HCT116 (cell line): ENCODE measurements around the gene CNGA3. TPM values are rescaled to one million over a fixed set of nuclear protein-coding genes. Genes with fewer than 3 reads are reported as not detected.

Experiments used
- ATAC-seq: fragments of 200-7000 bp; cut with Tn5 transposase; 2 replicates; pipeline ENCODE4 v1.9.1; 2020; ENCODE audit warnings: mild to moderate bottlenecking, moderate library complexity
- BruUV-seq: library from RNA; stranded (reverse); fragments of 400-500 nt; replicated peaks from 2 replicates; lab custom pipeline; 2021; lab: Mats Ljungman, UMichigan
- CTCF ChIA-PET: fragments of 300-600 bp; sonication (Branson Sonifier 250); formaldehyde crosslinking; loops from one replicate; lab custom pipeline; 2021; ENCODE audit warnings: antibody characterized with exemption; lab: Charles Lee
- POLR2A ChIA-PET: fragments of 300-600, 350-600 bp; sonication (Branson Sonifier 250); formaldehyde crosslinking; loops from one replicate; lab custom pipeline; 2021; ENCODE audit warnings: antibody characterized with exemption; lab: Charles Lee
- RAD21 ChIA-PET, 2 experiments: fragments of 300-600 bp; sonication (Branson Sonifier 250); formaldehyde crosslinking; loops; one replicate each; lab custom pipeline; 2023; ENCODE audit warnings: low total read pairs in 2 of 2; ENCODE audit not compliant: uncharacterized antibody in 2 of 2, unreplicated experiment in 2 of 2, low non-redundant PET in 1 of 2; lab: Charles Lee
- DNase-seq: peaks from one replicate; pipeline ENCODE4 v3.0.0-alpha.2; 2010; ENCODE audit warnings: low read depth, low spot score
- H2AFZ ChIP-seq: fragments of 200-600 bp; shearing (Covaris generic), sonication (generic); 2 replicates; pipeline ENCODE4 v1.6.1; 2017; ENCODE audit warnings: low read depth, mixed run types, mixed read lengths, antibody characterized with exemption, low read length; ENCODE audit not compliant: poor library complexity, severe bottlenecking
- H3K27ac ChIP-seq: 2 replicates; pipeline ENCODE4 v1.5.1; 2012; ENCODE audit warnings: low read depth, low read length
- H3K27me3 ChIP-seq: fragments of 200-600 bp; sonication (generic); 2 replicates; pipeline ENCODE4 v1.6.1; 2016; ENCODE audit warnings: mixed run types, low read length, mixed read lengths; ENCODE audit not compliant: insufficient read depth
- H3K36me3 ChIP-seq, 2 experiments: fragments of 200-500 bp in 1 of 2; fragments of 200-600 bp in 1 of 2; sonication (Bioruptor generic) in 1 of 2; sonication (generic) in 1 of 2; 2 replicates each; pipeline versions ENCODE4 v1.5.1 to v1.6.1; 2014 to 2016; ENCODE audit warnings: low read length in 2 of 2, inconsistent platforms in 1 of 2, mixed read lengths in 1 of 2, mixed run types in 1 of 2; ENCODE audit not compliant: insufficient read depth in 2 of 2, control insufficient read depth in 1 of 2
- H3K4me1 ChIP-seq, 2 experiments: fragments of 200-600 bp in 1 of 2; sonication (generic) in 1 of 2; 2 replicates each; pipeline versions ENCODE4 v1.5.1 to v1.6.1; 2012 to 2017; ENCODE audit warnings: low read length in 2 of 2, inconsistent platforms in 1 of 2, mild to moderate bottlenecking in 1 of 2, mixed read lengths in 1 of 2, mixed run types in 1 of 2, moderate library complexity in 1 of 2; ENCODE audit not compliant: insufficient read depth in 2 of 2, control insufficient read depth in 1 of 2
- H3K4me2 ChIP-seq: fragments of 200-600 bp; sonication (generic); 2 replicates; pipeline ENCODE4 v1.6.1; 2017; ENCODE audit warnings: mixed run types, low read length, mixed read lengths
- H3K4me3 ChIP-seq, 2 experiments: fragments of 200-600 bp in 1 of 2; sonication (generic) in 1 of 2; replicated peaks in 1 of 2; 2 replicates each; pipeline ENCODE4 v1.5.1; 2011 to 2016; ENCODE audit warnings: low read length in 2 of 2, control low read depth in 1 of 2, low read depth in 1 of 2, mild to moderate bottlenecking in 1 of 2, mixed read lengths in 1 of 2, mixed run types in 1 of 2
- H3K79me2 ChIP-seq: fragments of 200-600 bp; sonication (generic); 2 replicates; pipeline ENCODE4 v1.6.1; 2017; ENCODE audit warnings: mild to moderate bottlenecking, mixed run types, low read length, moderate library complexity, mixed read lengths; ENCODE audit not compliant: insufficient read depth
- H3K9ac ChIP-seq: fragments of 200-600 bp; sonication (generic); 2 replicates; pipeline ENCODE4 v1.6.1; 2016; ENCODE audit warnings: low read length, mixed read lengths
- H3K9me2 ChIP-seq: fragments of 200-600 bp; sonication (generic), shearing (Covaris generic); 2 replicates; pipeline ENCODE4 v1.6.1; 2017; ENCODE audit warnings: mixed run types, mild to moderate bottlenecking, moderate library complexity; ENCODE audit not compliant: insufficient read depth
- H3K9me3 ChIP-seq, 2 experiments: fragments of 200-500 bp in 1 of 2; fragments of 200-600 bp in 1 of 2; sonication (Bioruptor generic) in 1 of 2; sonication (generic) in 1 of 2; 2 replicates each; pipeline ENCODE4 v1.6.1; 2014 to 2017; ENCODE audit warnings: low read length in 2 of 2, mixed read lengths in 2 of 2, inconsistent platforms in 1 of 2, low read depth in 1 of 2, mild to moderate bottlenecking in 1 of 2, mixed run types in 1 of 2, moderate library complexity in 1 of 2; ENCODE audit not compliant: control insufficient read depth in 1 of 2, insufficient read depth in 1 of 2
- H4K20me1 ChIP-seq: fragments of 200-600 bp; sonication (generic), shearing (Covaris generic); 2 replicates; pipeline ENCODE4 v1.6.1; 2017; ENCODE audit warnings: mixed run types, mild to moderate bottlenecking, moderate library complexity; ENCODE audit not compliant: insufficient read depth
- CBX3 ChIP-seq: IDR thresholded peaks from 2 replicates; pipeline ENCODE4 v1.6.1; 2012; ENCODE audit warnings: low read depth
- CTCF ChIP-seq, 3 experiments: fragments of 200-600 bp in 1 of 3; sonication (generic) in 1 of 3; IDR thresholded peaks in 2 of 3; conservative IDR thresholded peaks in 1 of 3; 2 replicates each; pipeline ENCODE4 v1.5.1; 2012 to 2017; ENCODE audit warnings: low read depth in 2 of 3, low read length in 2 of 3, antibody characterized with exemption in 1 of 3, borderline replicate concordance in 1 of 3, control low read depth in 1 of 3, mild to moderate bottlenecking in 1 of 3, mixed read lengths in 1 of 3, mixed run types in 1 of 3, moderate library complexity in 1 of 3; ENCODE audit not compliant: insufficient read depth in 1 of 3
- EGR1 ChIP-seq: IDR thresholded peaks from 2 replicates; pipeline ENCODE4 v1.6.1; 2012; ENCODE audit warnings: low read depth
- ELF1 ChIP-seq: IDR thresholded peaks from 2 replicates; pipeline ENCODE4 v1.6.1; 2012; ENCODE audit warnings: low read depth, borderline replicate concordance
- EZH2phosphoT487 ChIP-seq: fragments of 200-600 bp; IDR thresholded peaks from 2 replicates; pipeline ENCODE4 v1.6.1; 2018; ENCODE audit warnings: antibody characterized with exemption, borderline replicate concordance
- FOSL1 ChIP-seq: IDR thresholded peaks from 2 replicates; pipeline ENCODE4 v1.6.1; 2012; ENCODE audit warnings: low read depth
- MAX ChIP-seq: IDR thresholded peaks from 2 replicates; pipeline ENCODE4 v1.6.1; 2012
- POLR2A ChIP-seq: IDR thresholded peaks from 2 replicates; pipeline ENCODE4 v1.7.0; 2011; ENCODE audit warnings: borderline replicate concordance; ENCODE audit not compliant: insufficient read depth, insufficient read length; ENCODE audit errors: extremely low read depth
- POLR2AphosphoS5 ChIP-seq: IDR thresholded peaks from 2 replicates; pipeline ENCODE4 v1.6.1; 2011; ENCODE audit warnings: mild to moderate bottlenecking, low read depth, low read length, moderate library complexity
- RAD21 ChIP-seq: IDR thresholded peaks from 2 replicates; pipeline ENCODE4 v1.6.1; 2012; ENCODE audit warnings: low read depth, mild to moderate bottlenecking
- SIN3A ChIP-seq: IDR thresholded peaks from 2 replicates; pipeline ENCODE4 v1.6.1; 2012; ENCODE audit warnings: low read depth
- SP1 ChIP-seq: IDR thresholded peaks from 2 replicates; pipeline ENCODE4 v1.6.1; 2012; ENCODE audit warnings: low read depth
- TCF7L2 ChIP-seq: IDR thresholded peaks from 2 replicates; pipeline ENCODE4 v1.7.0; 2011; ENCODE audit warnings: borderline replicate concordance, inconsistent platforms; ENCODE audit not compliant: insufficient read depth, insufficient read length; ENCODE audit errors: extremely low read depth
- ZFX ChIP-seq: fragments of 450-650 bp; IDR thresholded peaks from 2 replicates; pipeline ENCODE4 v1.6.1; 2017
- ZNF274 ChIP-seq: fragments of 200-500 bp; sonication (Bioruptor generic); IDR thresholded peaks from 2 replicates; pipeline ENCODE4 v1.6.1; 2014; ENCODE audit warnings: mild to moderate bottlenecking, low read depth, low read length, inconsistent platforms
- intact Hi-C: fragments of 100-400 bp; cut with micrococcal nuclease; formaldehyde crosslinking; loops from 2 replicates; pipeline ENCODE4 v1.10.0; 2022
- total RNA-seq: library from RNA; stranded (reverse); gene quantifications from one replicate; pipeline ENCODE4 v1.2.1, GENCODE V29; 2021; ENCODE audit not compliant: unreplicated experiment
- TF ChIP-seq, protein P1 (sequence below): IDR thresholded peaks from 2 replicates; pipeline ENCODE4 v1.6.1; 2011; ENCODE audit warnings: mild to moderate bottlenecking, low read length, moderate library complexity; ENCODE audit not compliant: insufficient replicate concordance; ENCODE audit errors: extremely low read depth

The CNGA3 gene
- total RNA-seq, 1 experiment from 2014 or later: not detected

DNA sequence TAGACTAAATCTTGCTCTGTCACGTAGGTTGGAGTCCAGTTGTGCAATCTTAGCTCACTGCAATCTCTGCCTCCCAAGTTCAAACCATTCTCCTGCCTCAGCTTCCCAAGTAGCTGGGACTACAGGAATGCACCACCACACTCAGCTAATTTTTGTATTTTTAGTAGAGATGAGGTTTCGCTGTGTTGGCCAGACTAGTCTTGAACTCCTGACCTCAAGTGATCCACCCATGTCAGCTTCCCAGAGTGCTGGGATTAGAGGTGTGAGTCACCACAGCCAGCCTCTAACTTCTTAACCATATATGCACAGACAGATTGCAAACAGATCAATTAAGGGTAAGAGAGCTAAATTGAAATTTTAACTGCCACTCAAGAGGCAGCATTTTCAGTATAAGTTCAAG is 22.1 kb upstream of the CNGA3 start:
- intact Hi-C loops: no loop called here
- Histone ChIP-seq H3K4me3 (no peak overlapping the region), H3K4me2 (no peak overlapping the region), H3K27ac (no peak overlapping the region), H2AFZ (no peak overlapping the region), H3K27me3 (no peaks in the 10 kb centered on the region), H3K36me3 (no peaks in the 10 kb centered on the region), H3K9me3 (peaks cover 4 to 10% of the 10 kb centered on the region in 2 experiments; a peak in 2 of 4 replicates), H3K4me1 (peaks cover 0 to 4% of the 10 kb centered on the region in 2 experiments; a peak in 1 of 4 replicates), H4K20me1 (no peaks in the 10 kb centered on the region), H3K9ac (no peak overlapping the region), H3K79me2 (no peaks in the 10 kb centered on the region), H3K9me2 (no peaks in the 10 kb centered on the region)
- CTCF ChIA-PET: no interaction called here
- ATAC-seq (no peak), DNase-seq (no peak)
- RAD21 ChIA-PET: no interaction called here
- POLR2A ChIA-PET: no interaction called here
- no TSS peak for BruUV-seq
- TF ChIP-seq TCF7L2 (no peak), MAX (no peak), ZNF274 (no peak), RAD21 (no peak), CTCF (IDR thresholded peaks at IDR 0.05 in 2 of 3, conservative IDR thresholded peaks at IDR 0.05 in 1 of 3; ENCODE audit: borderline replicate concordance in 1 of 3, insufficient read depth in 1 of 3, low read depth in 2 of 3, low read length in 2 of 3) (no peak), CBX3 (no peak), FOSL1 (no peak), ELF1 (no peak), POLR2A (no peak), SP1 (no peak), EGR1 (no peak), POLR2AphosphoS5 (no peak), EZH2phosphoT487 (no peak), SIN3A (no peak), ZFX (no peak)
- TF ChIP-seq, protein P1, sequence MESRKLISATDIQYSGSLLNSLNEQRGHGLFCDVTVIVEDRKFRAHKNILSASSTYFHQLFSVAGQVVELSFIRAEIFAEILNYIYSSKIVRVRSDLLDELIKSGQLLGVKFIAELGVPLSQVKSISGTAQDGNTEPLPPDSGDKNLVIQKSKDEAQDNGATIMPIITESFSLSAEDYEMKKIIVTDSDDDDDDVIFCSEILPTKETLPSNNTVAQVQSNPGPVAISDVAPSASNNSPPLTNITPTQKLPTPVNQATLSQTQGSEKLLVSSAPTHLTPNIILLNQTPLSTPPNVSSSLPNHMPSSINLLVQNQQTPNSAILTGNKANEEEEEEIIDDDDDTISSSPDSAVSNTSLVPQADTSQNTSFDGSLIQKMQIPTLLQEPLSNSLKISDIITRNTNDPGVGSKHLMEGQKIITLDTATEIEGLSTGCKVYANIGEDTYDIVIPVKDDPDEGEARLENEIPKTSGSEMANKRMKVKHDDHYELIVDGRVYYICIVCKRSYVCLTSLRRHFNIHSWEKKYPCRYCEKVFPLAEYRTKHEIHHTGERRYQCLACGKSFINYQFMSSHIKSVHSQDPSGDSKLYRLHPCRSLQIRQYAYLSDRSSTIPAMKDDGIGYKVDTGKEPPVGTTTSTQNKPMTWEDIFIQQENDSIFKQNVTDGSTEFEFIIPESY: no peak
